Activated naive CD8-positive, alpha-beta T cell treated with anti-CD3 and anti-CD28 coated beads for 36 hours (primary cell): ENCODE measurements around the gene TMEM79. TPM values are rescaled to one million over a fixed set of nuclear protein-coding genes. Genes with fewer than 3 reads are reported as not detected.
"Not testable (repeated sequence)": the region's sequence is repeated elsewhere in the genome, so short reads cannot be mapped to it uniquely, and the experiment has no call there.

Experiments used
- DNase-seq: peaks from one replicate; pipeline ENCODE4 v3.0.0; 2021
- H3K27ac Mint-ChIP-seq: one replicate; pipeline ENCODE4 v1.8.0; 2022; ENCODE audit warnings: mild to moderate bottlenecking, moderate library complexity, mixed read lengths
- H3K27me3 Mint-ChIP-seq: one replicate; pipeline ENCODE4 v1.8.0; 2022; ENCODE audit warnings: mild to moderate bottlenecking, mixed read lengths
- H3K36me3 Mint-ChIP-seq: one replicate; pipeline ENCODE4 v1.8.0; 2021; ENCODE audit warnings: mild to moderate bottlenecking, mixed read lengths
- H3K4me1 Mint-ChIP-seq: one replicate; pipeline ENCODE4 v1.8.0; 2021; ENCODE audit warnings: mixed read lengths
- H3K4me3 Mint-ChIP-seq: one replicate; pipeline ENCODE4 v1.8.0; 2022; ENCODE audit warnings: mild to moderate bottlenecking, moderate library complexity, mixed read lengths
- H3K9me3 Mint-ChIP-seq: one replicate; pipeline ENCODE4 v1.8.0; 2022; ENCODE audit warnings: mixed read lengths
- total RNA-seq, 2 experiments: library from RNA; stranded (reverse); gene quantifications; one replicate each; pipeline ENCODE4 v1.2.3, GENCODE V29; 2021

The TMEM79 gene
- total RNA-seq, 2 experiments from 2014 or later = 7.3 to 7.8 TPM

- Mint-ChIP-seq H3K4me1 (no peaks in the 10 kb centered on the region), H3K27me3 (no peaks in the 10 kb centered on the region), H3K9me3 (no peaks in the 10 kb centered on the region), H3K36me3 (peaks cover 21% of the 10 kb centered on the region), H3K27ac (no peak overlapping the region), H3K4me3 (no peak overlapping the region)
- no peak for DNase-seq
Measured at GRCh38 chr1:156308078-156308477, 24.0 kb downstream of the TMEM79 start.

- Mint-ChIP-seq H3K9me3 (no peaks in the 10 kb centered on the region), H3K4me1 (no peaks in the 10 kb centered on the region), H3K27ac (no peak overlapping the region), H3K4me3 (no peak overlapping the region), H3K27me3 (no peaks in the 10 kb centered on the region), H3K36me3 (peaks cover 23% of the 10 kb centered on the region)
- DNase-seq = no peak
Measured at GRCh38 chr1:156310962-156311361, 26.8 kb downstream of the TMEM79 start.

- no peaks in the 10 kb centered on the region for H3K27me3 Mint-ChIP-seq
- no peak for DNase-seq
- no peaks in the 10 kb centered on the region for H3K9me3 Mint-ChIP-seq
- no peaks in the 10 kb centered on the region for H3K4me1 Mint-ChIP-seq
- H3K4me3 Mint-ChIP-seq = no peak overlapping the region
- peaks cover 30% of the 10 kb centered on the region for H3K36me3 Mint-ChIP-seq
- no peak overlapping the region for H3K27ac Mint-ChIP-seq
Measured at GRCh38 chr1:156316909-156317308, 32.8 kb downstream of the TMEM79 start.

- Mint-ChIP-seq H3K27ac (no peak overlapping the region), H3K36me3 (peaks cover 25% of the 10 kb centered on the region), H3K4me3 (no peak overlapping the region), H3K4me1 (no peaks in the 10 kb centered on the region), H3K9me3 (no peaks in the 10 kb centered on the region), H3K27me3 (no peaks in the 10 kb centered on the region)
- DNase-seq = no peak
Measured at GRCh38 chr1:156319664-156320063, 35.5 kb downstream of the TMEM79 start.

DNA sequence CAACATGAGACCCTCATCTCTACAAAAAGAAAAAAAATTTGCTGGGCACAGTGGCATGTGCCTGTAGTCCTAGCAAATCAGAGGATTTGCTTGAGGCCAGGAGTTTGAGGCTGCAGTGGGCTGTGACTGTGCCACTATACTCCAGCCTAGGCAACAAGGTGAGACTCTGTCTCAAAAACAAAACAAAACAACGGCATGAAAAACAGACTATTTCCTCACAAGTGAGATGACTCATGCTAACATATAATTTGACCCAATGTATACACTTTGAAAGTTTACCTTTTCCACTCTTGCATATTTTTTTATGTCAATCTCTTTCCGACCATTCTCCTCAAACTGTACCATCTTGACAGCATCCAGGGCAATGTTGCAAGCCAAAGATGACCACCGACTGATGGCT lies 36.4 kb downstream of the TMEM79 start:
- Mint-ChIP-seq H3K27me3 (no peaks in the 10 kb centered on the region), H3K9me3 (no peaks in the 10 kb centered on the region), H3K27ac (no peak overlapping the region), H3K4me3 (no peak overlapping the region), H3K4me1 (no peaks in the 10 kb centered on the region), H3K36me3 (peaks cover 32% of the 10 kb centered on the region)
- DNase-seq = no peak

DNA sequence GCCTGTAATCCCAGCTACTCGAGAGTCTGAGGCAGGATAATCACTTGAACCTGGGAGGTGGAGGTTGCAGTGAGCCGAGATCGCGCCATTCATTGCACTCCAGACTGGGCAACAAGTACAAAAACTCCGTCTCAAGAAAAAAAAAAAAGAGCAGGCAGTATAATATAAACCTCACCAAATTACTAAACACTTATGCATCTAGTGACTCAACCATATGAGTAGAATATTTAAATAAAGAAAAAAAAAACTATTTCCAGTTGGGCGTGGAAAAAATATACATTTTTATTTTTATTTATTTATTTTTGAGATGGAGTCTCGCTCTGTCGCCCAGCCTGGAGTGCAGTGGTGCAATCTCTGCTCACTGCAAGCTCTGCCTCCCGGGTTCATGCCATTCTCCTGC lies 39.1 kb downstream of the TMEM79 start:
- not testable (repeated sequence) for DNase-seq, H3K4me3 Mint-ChIP-seq, H3K4me1 Mint-ChIP-seq, H3K27ac Mint-ChIP-seq, H3K9me3 Mint-ChIP-seq, H3K27me3 Mint-ChIP-seq
- peaks cover 26% of the 10 kb centered on the region for H3K36me3 Mint-ChIP-seq

GRCh38 chr1:156336242-156336641 lies 52.1 kb downstream of the TMEM79 start:
- Mint-ChIP-seq H3K36me3 (peaks cover 49% of the 10 kb centered on the region), H3K4me1 (peaks cover 25% of the 10 kb centered on the region), H3K4me3 (peak overlapping the region; percentile 98), H3K27me3 (no peaks in the 10 kb centered on the region), H3K27ac (peak overlapping the region; percentile 93), H3K9me3 (no peaks in the 10 kb centered on the region)
- DNase-seq = no peak

GRCh38 chr1:156337052-156337887 lies 53.1 kb downstream of the TMEM79 start:
- Mint-ChIP-seq H3K27me3 (no peaks in the 10 kb centered on the region), H3K36me3 (peaks cover 44% of the 10 kb centered on the region), H3K4me1 (peaks cover 28% of the 10 kb centered on the region), H3K4me3 (peak overlapping the region; percentile 98), H3K9me3 (no peaks in the 10 kb centered on the region), H3K27ac (peak overlapping the region; percentile 93)
- DNase-seq = peak; percentile 10

DNA sequence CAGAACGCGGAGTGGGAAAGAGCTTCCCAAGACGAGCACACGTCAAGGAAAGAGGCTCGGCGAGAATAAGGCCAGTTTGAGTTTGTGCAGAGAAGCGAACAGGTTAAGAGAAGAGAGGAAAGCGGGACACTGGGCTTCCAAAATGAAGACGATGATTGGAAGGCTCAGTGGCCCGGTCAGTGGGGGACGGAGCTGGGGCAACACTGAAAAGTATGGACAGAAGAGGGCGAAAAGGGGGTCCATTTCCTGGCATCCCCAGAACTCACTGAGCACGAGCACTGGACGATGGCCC lies 53.7 kb downstream of the TMEM79 start:
- Mint-ChIP-seq H3K27ac (peak overlapping the region; percentile 93), H3K9me3 (no peaks in the 10 kb centered on the region), H3K27me3 (no peaks in the 10 kb centered on the region), H3K4me3 (peak overlapping the region; percentile 98), H3K4me1 (peaks cover 28% of the 10 kb centered on the region), H3K36me3 (peaks cover 39% of the 10 kb centered on the region)
- DNase-seq = no peak

DNA sequence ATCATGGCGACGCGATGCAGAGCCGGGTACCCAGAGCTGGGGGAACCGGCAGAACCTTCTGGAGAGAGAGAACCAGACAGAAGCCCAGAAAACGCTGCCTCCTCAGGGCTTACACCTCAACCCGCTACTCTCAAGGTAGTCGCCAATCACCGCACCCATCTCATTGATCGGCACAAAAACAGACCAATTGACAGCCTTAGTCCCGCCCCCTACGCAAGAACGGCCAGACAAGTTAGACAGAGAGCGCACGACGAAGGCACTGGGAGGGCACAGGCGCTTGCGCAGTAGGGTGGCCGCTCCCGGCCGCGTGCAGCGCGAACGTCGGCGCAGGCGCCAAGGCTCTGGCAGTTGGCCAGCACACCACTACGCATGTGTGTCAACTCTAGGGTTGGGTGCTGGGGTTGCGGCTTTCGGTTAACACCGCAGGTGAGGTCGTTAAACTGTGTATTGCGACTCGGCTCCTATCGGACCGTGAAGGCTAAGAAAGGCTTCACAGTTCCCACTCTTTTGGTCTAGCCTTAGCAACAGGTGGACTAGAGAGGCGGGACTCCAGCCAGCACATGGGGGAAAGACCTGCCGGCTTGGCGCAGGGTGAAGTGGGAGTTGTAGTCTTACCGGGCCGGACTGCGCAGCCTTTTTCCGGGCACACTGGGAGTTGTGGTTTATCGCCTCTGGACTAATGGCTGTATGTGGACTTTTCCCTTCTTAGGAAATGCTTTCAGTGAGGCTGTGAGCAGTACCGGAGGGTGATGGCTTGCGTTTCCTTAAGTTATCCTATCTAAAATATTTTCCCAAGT lies 54.3 kb downstream of the TMEM79 start, which contains the start of the genes CCT3 and TSACC:
Gene CCT3, minus strand, starts transcription at position 113 of the 797 bp plus-strand sequence. Its CDS starts 108 bp downstream, at position 5.
Gene TSACC, plus strand, starts transcription at position 347 of the 797 bp plus-strand sequence. CDS start 1,232 bp downstream, outside the sequence.
- no peaks in the 10 kb centered on the region for H3K27me3 Mint-ChIP-seq
- peak within 1 kb of the TSS; percentile 93 for H3K27ac Mint-ChIP-seq
- no peaks in the 10 kb centered on the region for H3K9me3 Mint-ChIP-seq
- DNase-seq = peak; percentile 99
- H3K4me1 Mint-ChIP-seq = peaks cover 28% of the 10 kb centered on the region
- peak within 1 kb of the TSS; percentile 98 for H3K4me3 Mint-ChIP-seq
- H3K36me3 Mint-ChIP-seq = peaks cover 37% of the 10 kb centered on the region

Other genes with a start within 250 kb of the TMEM79 start
- gene UBQLN4, start 230.5 kb upstream of the TMEM79 start, total RNA-seq = 10 to 100 TPM; 42.6 to 47.1 TPM
- 10 to 100 TPM; 45.9 to 49.1 TPM for gene LAMTOR2, start 229.5 kb upstream of the TMEM79 start, total RNA-seq
- gene RAB25, start 223.2 kb upstream of the TMEM79 start, total RNA-seq = under 1 TPM; 0.64 to 0.99 TPM
- under 1 TPM; 0.34 to 0.35 TPM for gene MEX3A, start 201.9 kb upstream of the TMEM79 start, total RNA-seq
- gene LMNA, start 169.6 kb upstream of the TMEM79 start, total RNA-seq = 10 to 100 TPM; 32.3 to 37.8 TPM
- 10 to 100 TPM; 13.2 to 16.1 TPM for gene SEMA4A, start 130.7 kb upstream of the TMEM79 start, total RNA-seq
- gene SLC25A44, start 90.2 kb upstream of the TMEM79 start, total RNA-seq = 10 to 100 TPM; 55.0 to 60.7 TPM
- 10 to 100 TPM; 83.4 to 87.3 TPM for gene PMF1, start 71.3 kb upstream of the TMEM79 start, total RNA-seq
- 1 to 10 TPM; 1.6 to 2.2 TPM for gene BGLAP, start 42.1 kb upstream of the TMEM79 start, total RNA-seq
- 1 to 10 TPM; 4.4 to 4.9 TPM for gene PAQR6, start 36.3 kb upstream of the TMEM79 start, total RNA-seq
- gene SMG5, start 1.5 kb upstream of the TMEM79 start, total RNA-seq = 10 to 100 TPM; 90.7 to 92.0 TPM
- gene GLMP, start 11.4 kb downstream of the TMEM79 start, total RNA-seq = 10 to 100 TPM; 17.0 to 20.5 TPM
- gene VHLL, start 15.0 kb downstream of the TMEM79 start, total RNA-seq = not detected
- 100 to 1,000 TPM; 497 to 499 TPM for gene CCT3, start 54.0 kb downstream of the TMEM79 start, total RNA-seq
- gene TSACC, start 54.2 kb downstream of the TMEM79 start, total RNA-seq = not detected
- gene RHBG, start 84.9 kb downstream of the TMEM79 start, total RNA-seq = not detected
- 10 to 100 TPM; 25.7 to 27.8 TPM for gene MEF2D, start 216.4 kb downstream of the TMEM79 start, total RNA-seq